Glutamatergic neuron (in vitro differentiated cells): ENCODE measurements around the gene PIGC. TPM values are rescaled to one million over a fixed set of nuclear protein-coding genes. Genes with fewer than 3 reads are reported as not detected.

ENCODE experiments used
- DNase-seq: peaks from one replicate; pipeline ENCODE4 v3.0.0; 2022
- H3K27ac Mint-ChIP-seq: one replicate; pipeline ENCODE4 v1.8.0; 2020; ENCODE audit warnings: mild to moderate bottlenecking, mixed read lengths, inconsistent platforms; ENCODE audit not compliant: unreplicated experiment
- H3K27me3 Mint-ChIP-seq: one replicate; pipeline ENCODE4 v1.8.0; 2020; ENCODE audit warnings: mild to moderate bottlenecking, moderate library complexity, mixed read lengths, inconsistent platforms; ENCODE audit not compliant: unreplicated experiment
- H3K36me3 Mint-ChIP-seq: one replicate; pipeline ENCODE4 v1.8.0; 2020; ENCODE audit warnings: mild to moderate bottlenecking, mixed read lengths, inconsistent platforms; ENCODE audit not compliant: unreplicated experiment
- H3K4me1 Mint-ChIP-seq: one replicate; pipeline ENCODE4 v1.8.0; 2020; ENCODE audit warnings: mild to moderate bottlenecking, low read depth, mixed read lengths, inconsistent platforms; ENCODE audit not compliant: unreplicated experiment
- H3K4me3 Mint-ChIP-seq: one replicate; pipeline ENCODE4 v1.8.0; 2020; ENCODE audit warnings: mild to moderate bottlenecking, mixed read lengths, inconsistent platforms; ENCODE audit not compliant: unreplicated experiment
- H3K9me3 Mint-ChIP-seq: one replicate; pipeline ENCODE4 v1.8.0; 2020; ENCODE audit warnings: mild to moderate bottlenecking, moderate library complexity, mixed read lengths, inconsistent platforms; ENCODE audit not compliant: unreplicated experiment
- total RNA-seq: library from RNA; stranded (reverse); fragmentation: NEBNext Ultra II Directional; extraction: Animal tissue kit (Norgen Biotek cat#: 25700); gene quantifications from one replicate; pipeline ENCODE4 v1.2.1, GENCODE V29; 2021; ENCODE audit not compliant: unreplicated experiment
- TF ChIP-seq, protein P1 (sequence below): fragments of 200-600 bp; sonication (generic); IDR thresholded peaks from one replicate; pipeline ENCODE4 v1.5.0; 2021; ENCODE audit not compliant: partially characterized antibody, unreplicated experiment

Gene PIGC
- total RNA-seq, 1 donor from 2014 or later: 27.7 TPM

DNA sequence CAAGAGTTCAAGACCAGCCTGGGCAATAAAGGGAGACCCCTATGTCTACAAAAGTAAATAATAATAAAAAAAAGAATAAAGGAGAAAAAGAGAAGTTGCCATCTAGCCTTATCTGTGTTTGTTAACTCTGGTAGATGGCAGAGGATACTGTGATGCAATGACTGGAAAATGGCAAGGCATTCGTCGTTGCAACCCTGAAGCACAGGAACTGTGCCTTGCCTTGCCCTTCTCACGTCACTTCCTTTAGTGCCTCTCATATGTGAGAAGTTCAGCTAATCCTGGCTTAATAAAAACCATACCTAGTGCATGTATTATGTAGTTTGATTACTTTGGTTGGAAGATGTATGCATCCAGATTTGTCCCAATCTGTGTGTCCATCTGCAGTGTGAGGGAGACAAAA, 25.8 kb upstream of the PIGC start:
- no peaks in the 10 kb centered on the region for H3K9me3 Mint-ChIP-seq
- DNase-seq: no peak
- H3K4me1 Mint-ChIP-seq: no peaks in the 10 kb centered on the region

DNA sequence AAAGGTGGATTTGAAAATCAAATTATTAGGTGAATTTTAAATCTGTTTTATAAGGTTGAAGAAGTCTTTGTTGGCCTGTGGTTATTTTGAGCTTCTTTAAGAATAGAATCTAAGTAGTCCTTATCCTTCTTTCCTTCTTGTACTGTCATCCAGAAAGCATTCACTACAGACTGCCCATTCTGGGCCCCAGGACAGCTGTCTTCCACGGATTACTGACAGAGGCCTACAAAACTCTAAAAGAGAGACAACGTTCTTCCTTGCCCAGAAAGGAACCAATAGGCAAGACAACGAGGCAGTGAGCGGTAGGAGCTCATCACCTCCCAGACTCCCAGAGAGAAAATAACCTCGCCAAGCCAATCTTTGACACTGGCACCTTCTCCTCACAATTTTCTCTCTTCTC, 24.4 kb upstream of the PIGC start:
- Mint-ChIP-seq H3K4me3 (no peak overlapping the region), H3K27me3 (no peaks in the 10 kb centered on the region), H3K9me3 (no peaks in the 10 kb centered on the region), H3K36me3 (no peaks in the 10 kb centered on the region), H3K27ac (no peak overlapping the region), H3K4me1 (no peaks in the 10 kb centered on the region)
- no peak for DNase-seq
- TF ChIP-seq, protein P1, sequence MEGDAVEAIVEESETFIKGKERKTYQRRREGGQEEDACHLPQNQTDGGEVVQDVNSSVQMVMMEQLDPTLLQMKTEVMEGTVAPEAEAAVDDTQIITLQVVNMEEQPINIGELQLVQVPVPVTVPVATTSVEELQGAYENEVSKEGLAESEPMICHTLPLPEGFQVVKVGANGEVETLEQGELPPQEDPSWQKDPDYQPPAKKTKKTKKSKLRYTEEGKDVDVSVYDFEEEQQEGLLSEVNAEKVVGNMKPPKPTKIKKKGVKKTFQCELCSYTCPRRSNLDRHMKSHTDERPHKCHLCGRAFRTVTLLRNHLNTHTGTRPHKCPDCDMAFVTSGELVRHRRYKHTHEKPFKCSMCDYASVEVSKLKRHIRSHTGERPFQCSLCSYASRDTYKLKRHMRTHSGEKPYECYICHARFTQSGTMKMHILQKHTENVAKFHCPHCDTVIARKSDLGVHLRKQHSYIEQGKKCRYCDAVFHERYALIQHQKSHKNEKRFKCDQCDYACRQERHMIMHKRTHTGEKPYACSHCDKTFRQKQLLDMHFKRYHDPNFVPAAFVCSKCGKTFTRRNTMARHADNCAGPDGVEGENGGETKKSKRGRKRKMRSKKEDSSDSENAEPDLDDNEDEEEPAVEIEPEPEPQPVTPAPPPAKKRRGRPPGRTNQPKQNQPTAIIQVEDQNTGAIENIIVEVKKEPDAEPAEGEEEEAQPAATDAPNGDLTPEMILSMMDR: no peak

More for the DNA sequence above, 25.8 kb upstream of the PIGC start:
- Mint-ChIP-seq H3K27me3 (no peaks in the 10 kb centered on the region), H3K27ac (no peak overlapping the region), H3K36me3 (no peaks in the 10 kb centered on the region), H3K4me3 (no peak overlapping the region)
- TF ChIP-seq, protein P1: no peak

DNA sequence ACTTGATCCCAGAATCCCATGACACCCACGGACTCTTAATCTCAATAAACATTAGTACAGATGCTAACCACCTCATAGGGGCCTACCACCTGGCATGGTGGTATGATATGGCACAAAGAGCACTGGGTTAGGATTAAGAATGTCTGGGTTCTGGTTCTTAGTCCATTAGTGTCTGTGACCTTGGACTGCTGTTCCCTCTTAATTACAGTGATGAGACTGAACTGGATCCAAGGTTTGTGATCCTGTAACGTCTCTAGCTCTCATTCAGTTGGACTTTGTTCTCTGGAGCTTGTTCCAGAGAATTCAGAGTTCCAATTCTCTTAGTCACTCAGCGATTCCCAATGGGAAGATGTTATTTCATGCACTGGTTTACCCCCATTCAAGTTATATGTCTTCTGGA, 23.6 kb upstream of the PIGC start:
- Mint-ChIP-seq H3K9me3 (no peaks in the 10 kb centered on the region), H3K27me3 (no peaks in the 10 kb centered on the region), H3K36me3 (no peaks in the 10 kb centered on the region)

DNA sequence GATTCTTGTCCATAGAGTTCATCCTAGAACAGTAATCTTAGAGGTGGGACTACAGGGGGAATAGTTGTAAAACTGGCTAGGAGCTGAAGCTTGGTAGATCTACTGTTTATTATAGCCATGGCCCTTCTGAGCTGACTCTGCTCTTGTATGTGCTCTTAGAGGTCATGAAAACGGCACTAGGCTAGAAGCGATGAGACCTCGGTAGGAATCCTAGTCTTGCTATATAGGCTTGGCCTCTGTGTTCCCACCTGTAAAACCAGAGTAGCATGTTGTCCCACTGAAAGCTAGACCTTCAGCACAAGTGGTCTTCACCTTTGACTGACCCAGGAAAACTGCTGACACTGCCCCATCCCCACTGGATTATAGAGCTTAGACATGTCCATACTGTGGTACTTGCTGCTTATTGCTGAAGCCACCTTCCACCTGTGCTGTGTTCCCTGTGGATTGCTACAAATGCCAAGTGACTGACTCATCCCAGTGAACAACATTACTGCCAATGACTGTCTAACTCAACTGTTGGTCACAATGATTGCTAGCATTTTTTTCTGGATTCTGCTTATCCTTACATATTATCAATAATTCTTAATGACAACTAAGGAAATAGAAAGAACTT, 23.0 kb upstream of the PIGC start:
- Mint-ChIP-seq H3K4me1 (no peaks in the 10 kb centered on the region), H3K36me3 (no peaks in the 10 kb centered on the region), H3K27me3 (no peaks in the 10 kb centered on the region), H3K9me3 (no peaks in the 10 kb centered on the region), H3K4me3 (no peak overlapping the region), H3K27ac (no peak overlapping the region)
- no peak for DNase-seq
- TF ChIP-seq, protein P1: no peak

More for the DNA sequence above, 23.6 kb upstream of the PIGC start:
- Mint-ChIP-seq H3K4me1 (no peaks in the 10 kb centered on the region), H3K4me3 (no peak overlapping the region), H3K27ac (no peak overlapping the region)
- TF ChIP-seq, protein P1: no peak
- no peak for DNase-seq

DNA sequence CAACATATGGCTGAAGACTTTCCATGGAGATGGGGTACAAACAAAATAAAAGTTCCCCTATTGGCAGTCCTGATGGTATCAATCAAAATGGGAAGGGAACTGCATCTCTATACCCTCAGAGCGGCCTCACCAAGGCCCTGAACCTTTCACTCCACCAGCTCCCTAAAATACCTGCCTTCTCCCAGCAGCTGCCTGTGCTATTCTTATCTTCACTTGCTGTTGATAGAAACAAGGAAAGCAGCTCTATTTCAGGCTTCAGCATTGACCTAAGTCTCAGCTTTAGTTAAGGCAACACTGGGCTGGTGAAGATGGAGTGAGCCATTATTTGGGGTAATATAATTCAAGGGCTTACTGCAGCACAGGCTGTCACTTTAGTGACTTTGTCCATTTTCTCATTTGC, 21.7 kb upstream of the PIGC start:
- no peaks in the 10 kb centered on the region for H3K4me1 Mint-ChIP-seq
- H3K4me3 Mint-ChIP-seq: no peak overlapping the region
- no peaks in the 10 kb centered on the region for H3K27me3 Mint-ChIP-seq
- no peak overlapping the region for H3K27ac Mint-ChIP-seq
- no peaks in the 10 kb centered on the region for H3K36me3 Mint-ChIP-seq
- TF ChIP-seq, protein P1: no peak
- DNase-seq: no peak
- no peaks in the 10 kb centered on the region for H3K9me3 Mint-ChIP-seq
